ENCODE data around the gene TOP1.
"Not testable (repeated sequence)": the region's sequence is repeated elsewhere in the genome, so short reads cannot be mapped to it uniquely, and the experiment has no call there.

The TOP1 gene

DNA sequence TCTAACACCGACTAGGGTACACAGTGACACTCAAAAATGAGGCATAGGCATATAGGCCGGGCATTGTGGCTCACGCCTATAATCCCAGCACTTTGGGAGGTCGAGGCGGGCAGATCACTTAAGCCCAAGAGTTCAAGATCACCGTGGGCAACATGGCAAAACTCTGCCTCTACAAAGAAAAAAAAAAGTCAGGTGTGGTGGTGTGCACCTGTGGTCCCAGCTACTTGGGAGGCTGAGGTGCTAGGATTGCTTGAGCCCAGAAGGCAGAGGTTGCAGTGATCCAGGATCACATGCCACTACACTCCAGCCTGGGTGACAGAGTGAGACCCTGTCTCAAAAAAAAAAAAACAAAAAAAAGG lies 24.7 kb upstream of the TOP1 start:
- DNase-seq (ENCODE audit: low spot score); FAIRE-seq: not testable (repeated sequence)

DNA sequence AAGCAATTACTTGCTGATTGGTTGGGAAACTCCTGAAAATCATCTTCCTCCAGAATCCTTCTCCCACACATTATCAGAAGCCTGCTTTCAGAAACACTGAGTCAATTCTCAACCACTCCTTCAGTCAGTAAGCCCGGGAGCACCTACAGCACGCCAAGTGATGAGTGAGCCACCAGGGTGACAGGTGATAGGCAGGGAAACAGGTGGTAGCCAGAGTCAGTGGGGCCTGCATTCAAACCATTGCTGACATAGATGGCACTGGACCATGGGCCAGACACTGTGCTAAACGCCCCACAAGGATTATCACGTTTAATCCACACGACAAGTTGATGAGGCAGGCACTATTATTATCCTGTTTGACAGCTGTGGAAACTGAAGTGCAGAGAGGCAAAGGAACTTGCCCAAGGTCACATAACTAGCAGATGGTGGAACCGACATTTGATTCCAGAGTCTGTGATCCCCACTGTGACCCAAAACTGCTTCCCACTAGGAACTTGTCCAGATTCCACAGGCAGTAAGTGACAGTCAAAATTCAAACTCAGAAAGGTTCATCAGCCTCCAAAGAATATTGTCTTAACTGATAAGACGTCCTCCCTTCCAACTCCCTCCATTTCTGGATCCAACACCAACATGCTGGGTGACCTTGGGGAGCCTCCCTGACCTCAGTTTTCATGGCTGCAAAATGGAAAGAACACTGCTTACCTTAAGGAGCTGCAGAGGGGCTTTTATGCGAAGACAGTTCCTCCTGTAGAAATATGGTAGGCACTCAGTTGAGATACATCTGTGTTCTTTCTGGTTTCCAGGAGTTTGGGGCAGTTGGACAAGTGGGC lies 23.9 kb upstream of the TOP1 start:
- FAIRE-seq (no peak), DNase-seq (ENCODE audit: low spot score) (no peak)

DNA sequence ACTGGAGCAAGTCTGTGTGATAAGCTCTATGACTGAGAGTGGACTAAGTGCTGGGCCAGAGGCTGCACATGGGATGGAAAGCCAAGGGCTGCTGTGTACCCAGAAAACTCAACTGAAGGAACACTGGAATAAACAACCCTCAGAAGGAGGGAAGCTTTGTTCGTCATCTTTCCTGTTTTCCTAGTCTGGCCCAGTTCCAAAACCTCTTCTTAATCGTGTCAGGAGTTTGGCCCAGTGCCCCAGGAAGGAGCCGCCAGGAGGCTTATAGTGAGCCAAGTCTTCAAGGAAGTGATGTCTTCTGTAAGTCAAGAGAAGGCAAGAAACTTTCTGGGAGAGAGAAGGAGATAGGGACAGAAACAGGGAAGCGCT lies 23.3 kb upstream of the TOP1 start:
- no peak for FAIRE-seq

DNA sequence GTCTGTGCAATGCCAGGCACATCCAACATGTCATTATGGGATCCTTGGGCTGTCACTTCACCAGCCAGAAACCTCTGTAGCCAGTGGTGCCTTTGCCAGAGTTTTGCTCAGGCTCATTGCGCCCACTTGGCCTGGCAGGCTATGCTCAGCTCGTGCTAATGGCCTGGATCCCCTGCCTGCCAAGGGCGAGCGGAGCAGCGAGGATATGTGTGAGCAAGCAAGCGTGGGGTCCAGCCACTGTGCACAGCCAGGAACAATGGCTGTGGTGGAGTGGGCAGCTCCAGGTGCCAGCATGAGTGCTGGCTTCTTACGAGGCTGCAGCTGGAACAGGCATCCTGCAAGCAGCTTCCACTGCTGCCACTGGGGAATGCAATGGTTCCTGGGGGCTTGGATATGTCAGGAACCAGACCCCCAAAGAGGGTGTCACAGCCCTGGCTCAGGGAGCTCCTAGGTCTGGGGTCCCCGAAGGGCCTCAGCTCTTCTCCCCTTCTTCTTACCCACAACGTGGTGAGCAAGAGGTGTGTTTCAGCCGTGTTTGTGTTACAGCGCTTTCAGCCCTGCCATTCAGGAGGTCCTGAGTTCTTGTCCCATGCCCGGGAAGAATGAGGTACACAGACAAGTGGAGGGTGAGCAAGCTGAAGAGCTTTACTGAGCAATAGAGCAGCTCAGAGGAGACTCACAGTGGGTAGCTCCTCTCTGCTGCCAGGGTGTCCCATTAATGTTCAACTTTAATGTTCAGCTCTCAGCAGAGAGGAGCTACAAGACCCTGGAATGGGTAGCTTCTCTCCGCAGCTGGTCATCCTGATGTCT lies 22.3 kb upstream of the TOP1 start:
- no peak for DNase-seq (ENCODE audit: low spot score)
- no peak for FAIRE-seq

More for the DNA sequence above, 23.3 kb upstream of the TOP1 start:
- peak; percentile 83 for DNase-seq (ENCODE audit: low spot score)

DNA sequence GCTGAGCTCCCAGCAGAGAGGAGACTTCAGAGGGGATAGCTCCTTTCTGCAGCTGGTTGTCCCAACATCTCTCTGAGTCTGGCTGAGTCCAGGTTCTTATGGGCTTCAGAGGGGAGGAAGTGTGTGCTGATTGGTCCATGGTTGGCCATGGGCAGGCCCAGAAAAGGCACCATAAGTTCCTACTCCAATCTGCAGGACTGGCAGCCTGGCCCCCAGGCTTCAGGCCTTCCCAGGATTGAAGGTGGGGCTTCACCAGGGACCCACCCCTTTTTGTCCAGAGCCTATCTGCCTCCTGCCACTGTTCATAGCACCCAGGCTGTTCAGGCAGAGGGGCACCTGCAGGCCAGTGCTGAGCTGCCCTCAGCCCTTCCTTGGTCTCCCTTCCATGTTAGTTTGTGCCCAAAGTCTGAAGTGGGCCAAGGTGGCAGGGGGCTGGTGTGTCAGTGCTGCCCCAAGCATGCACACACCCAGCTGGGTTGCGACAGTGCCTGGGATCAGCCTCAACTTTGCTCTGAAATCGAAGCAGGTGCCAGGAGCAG lies 21.6 kb upstream of the TOP1 start:
- FAIRE-seq, result no peak

DNA sequence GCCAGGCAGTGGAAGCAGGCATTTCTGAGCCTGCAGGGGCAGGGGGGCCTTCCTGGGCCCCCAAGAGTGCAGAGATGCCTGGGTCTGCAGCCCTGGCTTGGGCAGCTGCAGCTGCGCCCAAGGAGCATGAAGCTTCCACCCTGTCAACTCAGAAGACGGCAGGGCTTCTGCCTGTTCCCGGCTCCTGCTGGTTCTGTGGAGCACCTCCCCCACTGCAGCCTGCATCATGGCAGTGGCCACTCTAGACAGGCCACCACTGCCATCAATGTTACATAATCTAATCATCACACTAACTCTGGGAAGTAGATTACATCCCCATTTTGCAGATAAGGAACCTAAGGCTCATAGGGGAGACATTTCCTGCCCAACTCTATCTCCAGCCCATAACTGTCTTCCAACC lies 21.1 kb upstream of the TOP1 start:
- FAIRE-seq (no peak), DNase-seq (ENCODE audit: low spot score) (no peak)

More for the DNA sequence above, 21.6 kb upstream of the TOP1 start:
- DNase-seq (ENCODE audit: low spot score), result no peak

DNA sequence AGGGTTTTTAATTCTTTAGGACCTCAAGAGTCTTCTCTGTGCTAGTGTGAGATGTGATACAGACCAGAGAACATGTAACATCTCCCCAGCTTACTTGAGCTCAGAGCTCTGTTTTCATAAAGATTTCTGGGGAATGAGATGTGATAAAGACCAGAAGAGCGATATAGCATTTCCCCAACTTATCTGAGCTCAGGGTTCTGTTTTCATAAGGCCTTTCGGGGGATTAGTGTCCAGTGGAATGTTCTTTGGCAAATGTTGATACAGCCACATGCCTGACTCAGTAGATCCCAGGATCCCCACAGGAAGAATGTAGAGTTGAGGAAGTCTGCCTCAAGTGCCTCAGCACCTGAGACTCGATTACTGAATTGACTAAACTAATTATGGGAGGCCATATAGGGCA lies 18.7 kb upstream of the TOP1 start:
- no peak for FAIRE-seq
- no peak for DNase-seq (ENCODE audit: low spot score)

DNA sequence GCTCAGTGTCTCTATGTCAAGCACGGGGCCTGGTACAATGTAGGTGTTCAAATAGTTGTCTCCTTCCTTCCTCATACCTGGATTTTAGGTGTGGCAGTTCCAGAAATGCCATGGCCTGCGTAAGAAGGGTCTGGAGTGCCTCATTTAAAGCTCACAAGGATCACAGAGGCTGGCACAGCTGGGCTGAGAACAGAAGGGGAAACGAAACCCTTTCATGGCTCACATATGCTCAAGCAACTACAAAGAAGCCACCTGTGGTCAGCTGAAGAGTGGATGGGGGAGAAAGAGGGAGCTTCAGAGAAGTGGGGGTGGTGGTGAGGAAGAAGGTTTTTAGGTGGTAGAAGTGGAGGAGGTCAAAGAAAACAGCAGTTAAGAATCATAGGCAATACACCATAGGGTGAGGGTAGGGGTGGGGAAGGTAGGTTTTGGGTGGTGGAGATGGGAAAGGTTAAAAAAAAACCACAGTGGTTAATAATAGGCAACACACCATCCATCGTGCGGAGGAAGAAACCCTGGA lies 17.0 kb upstream of the TOP1 start:
- no peak for DNase-seq (ENCODE audit: low spot score)
- no peak for FAIRE-seq

DNA sequence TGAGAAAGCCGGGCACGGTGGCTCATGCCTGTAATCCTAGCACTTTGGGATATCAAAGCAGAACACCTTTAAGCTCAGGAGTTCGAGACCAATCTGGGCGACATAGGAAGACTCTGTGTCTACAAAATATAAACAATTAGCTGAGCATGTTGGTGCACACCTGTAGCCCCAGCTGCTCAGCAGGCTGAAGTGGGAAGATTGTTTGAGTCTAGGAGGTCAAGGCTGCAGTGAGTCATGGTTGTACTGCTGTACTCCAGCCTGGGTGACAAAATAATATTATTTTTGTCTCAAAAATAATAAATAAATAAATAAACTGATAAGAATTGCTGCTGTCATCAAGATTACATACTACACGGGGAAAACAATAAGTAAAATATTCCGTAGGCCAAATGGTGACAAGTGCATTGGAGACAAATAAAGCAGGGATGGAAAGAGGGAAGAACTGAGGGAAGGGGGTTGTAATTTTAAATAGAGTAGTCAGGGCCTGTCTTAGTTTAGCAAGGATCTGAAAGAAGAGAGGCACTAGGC lies 14.0 kb upstream of the TOP1 start:
- DNase-seq (ENCODE audit: low spot score) (no peak), FAIRE-seq (no peak)

DNA sequence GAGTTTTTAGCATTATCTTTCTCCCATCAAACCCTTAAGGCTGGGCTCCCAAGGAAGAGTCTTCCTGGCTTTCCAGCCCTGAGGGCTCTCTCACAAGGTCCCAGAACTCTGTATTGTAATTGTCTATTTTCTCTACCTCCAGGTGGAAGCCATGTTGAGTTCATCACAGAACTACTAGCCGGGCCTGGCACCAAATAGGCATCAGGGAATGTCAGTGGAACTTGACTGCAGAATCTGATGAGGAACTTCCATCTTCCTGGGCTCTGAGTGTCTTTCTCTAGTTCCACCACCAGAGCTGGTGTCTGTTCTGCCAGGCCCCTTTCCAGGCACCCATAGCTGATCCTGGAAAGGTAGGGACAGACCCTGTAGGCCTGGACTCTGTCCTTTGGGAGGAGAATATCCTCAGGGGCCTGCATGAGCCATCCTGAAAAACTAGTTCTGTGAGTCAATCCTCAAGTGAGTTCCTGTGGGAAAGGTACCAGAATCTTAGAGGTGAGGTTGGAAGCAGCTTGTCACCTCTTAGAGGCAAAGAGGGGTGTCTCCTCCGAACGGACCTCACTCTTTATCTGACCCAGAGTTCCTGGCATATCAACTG lies 11.1 kb upstream of the TOP1 start:
- FAIRE-seq (no peak), DNase-seq (ENCODE audit: low spot score) (no peak)

DNA sequence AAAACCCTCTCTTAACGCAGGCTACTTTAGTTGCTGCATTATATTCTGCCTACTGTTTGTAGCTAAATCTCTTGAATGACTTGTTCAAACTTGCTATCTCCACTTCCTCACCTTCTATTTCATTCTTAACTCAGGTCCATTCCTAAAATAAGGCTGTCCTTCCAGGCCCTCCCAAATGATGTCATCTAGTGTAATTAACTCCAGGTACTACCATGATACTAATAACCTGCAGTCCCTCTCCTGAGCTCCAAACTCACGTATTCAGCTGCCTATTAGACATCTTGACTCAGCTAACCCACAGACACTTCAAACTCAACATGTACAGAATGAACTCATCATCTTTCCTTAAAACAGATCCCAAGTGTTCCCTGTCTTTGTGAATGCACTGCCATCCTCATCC lies 10.5 kb upstream of the TOP1 start:
- FAIRE-seq, result no peak

DNA sequence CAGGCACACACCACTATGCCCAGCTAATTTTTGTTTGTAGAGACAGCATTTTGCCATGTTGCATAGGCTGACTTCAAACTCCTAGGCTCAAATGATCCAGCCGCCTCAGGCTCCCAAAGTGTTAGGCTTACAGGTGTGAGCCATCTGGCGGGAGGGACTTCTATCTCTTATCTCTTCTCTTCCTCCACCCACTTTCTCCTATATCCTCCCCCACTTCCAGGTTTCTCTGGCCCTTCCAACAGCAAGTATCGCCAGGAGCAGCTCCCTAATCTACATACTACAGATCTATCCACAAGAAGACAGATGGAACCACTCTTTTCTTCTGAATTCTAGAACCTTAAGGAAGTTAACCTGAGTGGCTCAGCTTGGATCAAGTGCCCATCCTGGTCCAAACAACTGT lies 5.1 kb upstream of the TOP1 start:
- FAIRE-seq, result no peak
- DNase-seq (ENCODE audit: low spot score), result no peak

More for the DNA sequence above, 10.5 kb upstream of the TOP1 start:
- DNase-seq (ENCODE audit: low spot score), result no peak

DNA sequence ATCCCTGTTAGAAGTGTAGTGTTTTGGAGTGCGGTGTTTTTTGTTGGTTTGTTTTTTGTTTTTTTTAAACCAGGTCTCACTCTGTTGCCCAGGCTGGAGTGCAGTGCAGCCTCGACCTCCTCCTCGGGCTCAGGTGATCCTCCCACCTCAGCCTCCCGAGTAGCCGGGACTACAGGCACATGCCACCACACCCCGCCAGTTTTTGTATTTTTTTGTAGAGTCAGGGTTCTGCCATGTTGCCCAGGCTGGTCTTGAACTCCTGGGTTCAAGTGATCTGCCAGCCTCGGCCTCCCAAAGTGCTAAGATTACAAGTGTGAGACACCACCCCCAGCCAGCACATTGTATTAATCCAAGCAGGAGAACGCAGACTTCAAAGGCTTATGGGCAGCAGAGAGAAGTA lies 1.3 kb upstream of the TOP1 start:
- no peak for FAIRE-seq

DNA sequence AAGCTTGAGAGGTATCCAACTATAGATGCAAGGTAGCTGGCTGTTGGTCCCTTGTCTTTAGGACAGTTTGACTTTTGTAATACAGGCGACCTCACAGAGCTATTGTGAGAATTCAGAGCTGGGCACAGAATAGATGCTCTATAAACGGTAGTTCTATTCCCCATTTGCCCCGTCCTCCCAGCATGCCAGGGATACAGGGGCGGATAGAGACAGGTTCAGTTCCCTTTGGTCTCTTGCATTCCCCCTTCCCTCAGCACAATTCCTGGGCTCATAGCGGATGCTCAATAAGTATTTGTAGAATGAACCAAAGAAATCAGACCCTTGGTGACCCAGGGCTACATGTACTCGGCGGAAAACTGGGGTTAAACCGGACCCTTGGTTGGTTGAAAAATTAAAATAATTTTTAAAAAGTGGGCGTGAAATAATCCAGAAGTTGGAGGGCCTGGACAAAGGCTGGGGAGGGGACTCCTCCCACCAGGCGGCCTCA lies 707 bp upstream of the TOP1 start:
- DNase-seq (ENCODE audit: low spot score), result no peak
- FAIRE-seq, result no peak

More for the DNA sequence above, 1.3 kb upstream of the TOP1 start:
- no peak for DNase-seq (ENCODE audit: low spot score)

DNA sequence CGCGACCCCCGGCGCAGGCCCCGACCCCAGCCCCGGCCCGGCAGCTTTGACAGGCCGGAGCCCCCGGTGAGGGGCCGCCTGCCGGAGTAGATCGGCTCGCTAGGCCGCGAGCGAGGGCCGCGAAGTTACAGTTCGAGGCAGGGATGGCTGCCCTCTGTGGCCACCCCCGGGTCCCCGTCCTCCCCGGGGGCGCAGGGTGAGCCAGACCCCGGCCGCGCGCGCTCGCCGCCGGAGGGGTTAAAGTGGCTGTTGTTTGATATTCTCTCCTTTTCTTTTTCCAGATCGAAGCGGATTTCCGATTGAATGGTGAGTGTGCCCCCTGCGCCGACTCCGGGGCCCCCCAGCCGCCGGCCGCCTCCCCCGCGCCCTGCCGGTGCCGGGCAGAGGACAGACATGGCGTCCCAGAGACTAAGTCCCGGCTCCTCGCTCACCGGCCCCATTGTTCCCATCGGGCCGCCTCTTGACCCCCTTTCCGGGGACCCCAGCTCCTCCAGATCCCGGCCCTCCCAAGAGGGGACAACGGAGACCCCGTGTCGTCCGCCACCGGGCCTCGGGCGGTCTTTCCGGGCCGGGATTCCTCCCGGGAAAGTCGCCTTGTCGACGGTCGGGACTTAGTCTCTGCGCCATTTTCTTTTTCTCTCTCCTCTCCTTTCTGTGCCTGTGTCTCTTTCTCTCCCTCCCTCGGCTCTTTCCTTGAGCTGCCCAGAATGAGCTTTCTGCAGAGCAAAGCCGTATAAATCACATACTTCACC lies 704 bp downstream of the TOP1 start:
- FAIRE-seq, result no peak

DNA sequence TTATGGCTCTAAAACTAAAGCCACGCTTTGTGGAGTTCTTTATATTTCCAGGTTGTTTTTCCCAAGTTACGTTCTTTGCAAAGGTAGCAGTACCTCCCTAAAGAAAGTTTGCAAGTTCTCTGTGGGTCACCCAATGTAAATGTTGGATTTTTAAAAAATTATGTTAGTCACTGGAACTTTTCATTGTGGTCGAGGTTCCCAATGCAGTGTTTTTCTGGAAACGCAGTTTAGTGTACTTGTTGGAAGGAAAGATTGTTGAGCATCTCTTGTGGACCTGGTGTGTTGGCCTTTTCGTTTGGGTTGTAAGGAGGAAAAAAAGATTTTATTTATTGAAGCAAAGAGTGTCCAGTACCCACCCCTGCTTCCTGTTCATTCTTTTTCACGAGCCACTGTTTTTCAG lies 1.4 kb downstream of the TOP1 start:
- DNase-seq (ENCODE audit: low spot score) (no peak), FAIRE-seq (no peak)

More for the DNA sequence above, 704 bp downstream of the TOP1 start:
- DNase-seq (ENCODE audit: low spot score), result no peak

DNA sequence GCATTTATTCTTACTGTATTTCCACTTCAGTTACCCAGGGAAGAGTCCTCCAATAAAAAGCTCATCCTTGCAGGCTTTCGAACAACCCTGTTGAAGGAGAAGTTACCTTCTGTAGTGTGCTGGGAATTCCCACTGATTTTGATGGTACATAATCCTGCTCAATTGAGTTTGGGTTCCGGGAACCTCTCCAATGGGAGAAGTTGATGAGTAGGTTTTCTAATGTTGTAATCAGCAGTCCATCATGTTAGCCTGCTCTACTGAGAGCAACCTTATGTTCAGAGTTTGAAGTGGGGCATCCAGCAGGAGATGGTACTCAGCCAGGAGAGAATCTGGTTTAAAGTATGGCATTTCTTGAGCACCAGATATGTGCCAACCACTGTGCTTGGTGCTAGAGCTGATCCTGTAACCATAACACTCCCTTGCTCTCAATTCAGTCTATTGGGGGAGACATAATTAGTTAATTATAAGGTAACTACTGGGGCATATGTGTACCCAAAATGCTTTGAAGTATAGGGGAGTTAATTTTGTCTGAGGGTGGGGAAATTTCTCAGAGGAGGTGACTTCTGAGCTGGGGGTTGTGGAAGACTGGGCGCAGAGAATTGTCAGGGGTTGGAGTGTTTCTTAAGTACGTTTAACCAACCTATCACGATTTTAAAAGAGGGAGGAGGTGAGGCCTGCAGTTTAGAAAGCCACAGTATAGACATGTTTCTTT lies 2.1 kb downstream of the TOP1 start:
- FAIRE-seq (no peak), DNase-seq (ENCODE audit: low spot score) (no peak)

DNA sequence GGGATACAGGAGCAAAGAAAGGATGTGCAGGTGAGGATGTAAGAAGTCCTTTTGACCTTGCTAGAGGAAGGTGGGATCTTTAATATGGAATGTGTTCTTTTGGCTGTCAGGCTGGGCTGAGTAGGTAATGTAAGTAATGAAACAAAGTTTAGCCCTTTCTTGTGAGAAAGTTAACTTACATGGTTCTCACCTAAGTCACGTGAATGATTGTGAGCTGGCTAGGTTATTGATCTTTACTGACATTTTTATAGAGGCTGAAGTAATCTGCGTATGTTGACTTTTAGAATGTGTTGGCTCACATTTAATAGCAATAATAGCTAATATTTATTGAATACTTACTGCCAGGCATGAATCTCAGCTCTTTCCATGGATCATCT lies 2.6 kb downstream of the TOP1 start:
- DNase-seq (ENCODE audit: low spot score) (no peak), FAIRE-seq (no peak)

DNA sequence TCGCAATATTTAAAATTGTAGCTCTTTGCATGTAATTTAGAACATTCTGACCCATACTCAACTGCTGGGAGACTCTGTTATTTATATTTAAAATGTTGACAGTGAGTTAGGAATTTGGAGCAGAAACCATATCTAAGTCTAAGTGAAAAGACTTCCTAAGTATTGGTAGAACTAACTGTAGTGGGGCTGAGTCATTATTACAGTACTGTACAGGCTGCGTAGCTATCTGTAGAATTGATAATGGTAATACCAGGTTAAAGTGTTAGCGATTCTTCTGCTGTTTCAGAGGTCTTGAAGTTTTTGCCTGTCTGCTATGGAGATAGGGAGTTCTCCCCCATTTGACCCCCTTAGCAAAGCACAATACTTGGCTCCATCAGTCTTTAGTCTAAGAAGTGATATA lies 3.6 kb downstream of the TOP1 start:
- FAIRE-seq (no peak), DNase-seq (ENCODE audit: low spot score) (no peak)

DNA sequence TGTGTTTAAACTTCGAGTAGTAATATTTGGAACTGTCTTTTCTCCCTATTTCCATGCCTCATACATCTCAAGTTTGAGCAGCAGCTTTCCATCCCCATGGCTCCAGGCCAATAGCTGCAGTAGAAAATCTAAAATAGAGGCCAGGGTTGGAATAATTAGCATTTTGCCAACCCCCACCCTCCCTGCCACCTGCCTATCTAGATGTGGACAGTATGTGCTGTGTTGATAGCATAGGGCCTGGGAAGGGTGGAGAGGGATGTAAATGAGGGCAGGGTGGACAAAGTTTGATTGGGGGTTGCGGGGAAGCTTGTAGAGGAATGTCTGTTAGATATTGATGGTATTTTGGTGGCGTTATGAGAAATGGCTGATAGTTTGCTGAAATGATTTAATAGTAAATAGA lies 5.6 kb downstream of the TOP1 start:
- no peak for DNase-seq (ENCODE audit: low spot score)
- no peak for FAIRE-seq

All from RCC 7860 (cell line).